Fibroblast of villous mesenchyme (primary cell): Measurements from ENCODE around the gene AIDA. TPM values are rescaled to one million over a fixed set of nuclear protein-coding genes. Genes with fewer than 3 reads are reported as not detected.
A peak's percentile ranks its signal among the peaks of the same experiment; 100 is the strongest.

Experiments
- DNase-seq: peaks from one replicate; pipeline ENCODE4 v3.0.0-alpha.2; 2010; ENCODE audit warnings: low read depth
- H3K4me3 ChIP-seq: 2 replicates; pipeline ENCODE4 v1.5.1; 2011; ENCODE audit warnings: low read depth, mild to moderate bottlenecking, low read length
- CTCF ChIP-seq: IDR thresholded peaks from 2 replicates; pipeline ENCODE4 v1.5.1; 2012; ENCODE audit warnings: low read depth, mild to moderate bottlenecking, low read length; ENCODE audit not compliant: insufficient read depth
- total RNA-seq: library from RNA; depleted of rRNA; stranded (reverse); fragments of >200 nt; gene quantifications from 2 replicates; pipeline ENCODE4 v1.2.3, GENCODE V29; 2012

The AIDA gene
- total RNA-seq, 1 donor, result 48.4 TPM

- TF ChIP-seq CTCF, result no peak
- no peak overlapping the region for H3K4me3 ChIP-seq
- DNase-seq, result no peak
Observed at GRCh38 chr1:222734740-222735139, 22.4 kb upstream of the AIDA start.

GRCh38 chr1:222732216-222733159 lies 20.2 kb upstream of the AIDA start:
- TF ChIP-seq CTCF, result no peak
- H3K4me3 ChIP-seq, result no peak overlapping the region
- DNase-seq, result no peak

GRCh38 chr1:222730866-222731265 lies 18.6 kb upstream of the AIDA start:
- TF ChIP-seq CTCF, result no peak
- DNase-seq, result no peak
- no peak overlapping the region for H3K4me3 ChIP-seq

DNA sequence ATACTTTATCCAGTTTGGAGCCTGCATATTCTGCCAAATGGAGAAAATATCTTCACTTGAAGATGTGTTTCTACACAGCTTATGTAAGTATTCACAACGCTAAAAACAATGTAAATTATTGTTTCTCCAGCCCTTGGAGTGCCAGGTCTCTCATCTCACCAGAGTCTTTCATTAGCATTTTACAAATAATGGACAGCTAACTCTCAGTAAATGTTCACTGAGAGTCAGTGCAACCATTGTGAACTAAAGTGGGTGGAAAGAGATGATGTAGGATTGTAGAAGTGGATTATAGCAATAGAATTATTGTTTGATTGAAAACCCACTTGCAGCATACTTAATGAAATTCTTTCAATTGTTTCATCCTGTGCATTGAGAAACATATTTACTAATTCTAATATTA lies 16.5 kb upstream of the AIDA start:
- H3K4me3 ChIP-seq, result no peak overlapping the region
- no peak for TF ChIP-seq CTCF
- no peak for DNase-seq

DNA sequence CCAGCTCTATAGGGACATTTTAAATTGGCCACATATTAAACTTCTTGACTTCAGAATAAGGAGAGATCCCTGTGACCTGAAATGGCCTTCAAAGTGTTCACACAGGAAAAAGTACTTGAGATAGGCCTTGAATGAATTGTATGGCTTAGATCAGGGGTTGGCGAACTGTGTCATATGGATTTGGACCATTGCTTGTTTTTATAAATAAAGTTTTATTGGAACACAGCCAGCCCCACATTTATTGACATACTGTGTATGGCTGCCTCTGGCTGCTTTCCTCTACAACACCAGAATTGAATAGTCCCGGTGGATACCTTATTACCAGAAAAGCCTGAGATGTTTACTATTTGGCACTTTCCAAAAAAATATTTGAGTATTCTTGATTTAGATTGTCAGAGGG lies 4.1 kb upstream of the AIDA start:
- no peak for TF ChIP-seq CTCF
- no peak for DNase-seq
- H3K4me3 ChIP-seq, result no peak overlapping the region

- DNase-seq, result peak; percentile 96
- TF ChIP-seq CTCF, result no peak
Observed at GRCh38 chr1:222713091-222713961, 1.0 kb upstream of the AIDA start.

More at GRCh38 chr1:222713091-222713961, 1.0 kb upstream of the AIDA start:
- peak overlapping the region; percentile 96 for H3K4me3 ChIP-seq
